ENCODE measurements around the gene MTR. TPM values are rescaled to one million over a fixed set of nuclear protein-coding genes. Genes with fewer than 3 reads are reported as not detected.

The MTR gene
- total RNA-seq, 1 donor from 2014 or later = 28.4 TPM

GRCh38 chr1:236947794-236948193 is 152.7 kb downstream of the MTR start:
- DNase-seq (ENCODE audit: extremely low read depth, low read depth, low spot score) = no peak

- DNase-seq (ENCODE audit: extremely low read depth, low read depth, low spot score) = no peak
Measured at GRCh38 chr1:236948381-236948780, 153.3 kb downstream of the MTR start.

DNA sequence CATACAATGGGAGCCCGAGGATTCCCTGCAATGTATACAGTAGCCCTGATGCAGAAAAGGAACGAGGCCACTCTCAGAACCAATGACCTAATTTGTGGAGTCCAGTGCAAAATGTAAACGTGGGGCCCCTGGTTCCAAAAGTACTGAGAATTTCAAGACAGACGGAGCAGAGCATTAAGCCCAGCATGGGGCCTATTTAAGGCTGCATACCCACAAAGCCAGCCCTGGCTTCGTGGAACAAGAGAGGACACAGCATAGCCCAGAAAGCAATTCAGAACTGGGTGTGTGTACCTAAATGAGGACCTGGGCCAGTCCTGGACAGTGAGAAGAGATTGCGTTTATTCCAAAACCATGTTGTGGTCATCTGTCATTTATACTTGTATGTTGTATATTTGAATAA is 153.9 kb downstream of the MTR start:
- DNase-seq (ENCODE audit: extremely low read depth, low read depth, low spot score) = no peak

DNA sequence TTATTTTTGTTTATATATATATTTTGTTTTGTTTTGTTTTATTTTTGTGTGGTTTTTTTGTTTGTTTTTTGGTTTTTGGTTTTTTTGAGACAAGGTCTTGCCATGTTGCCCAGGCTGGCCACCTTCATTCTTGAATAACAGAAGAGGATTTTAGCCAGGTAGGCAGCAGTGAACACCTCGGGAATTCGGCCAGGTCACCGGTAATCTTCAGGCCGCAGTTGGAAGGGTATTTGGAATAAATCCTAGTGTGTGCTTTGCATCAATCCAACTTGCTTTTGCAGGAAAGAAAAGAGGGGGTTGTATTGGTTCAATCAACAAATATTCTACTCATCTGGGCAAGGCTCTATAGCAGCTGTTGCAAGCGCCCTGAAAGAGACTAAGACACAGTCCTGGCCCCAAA is 155.3 kb downstream of the MTR start:
- DNase-seq (ENCODE audit: extremely low read depth, low read depth, low spot score) = no peak

DNA sequence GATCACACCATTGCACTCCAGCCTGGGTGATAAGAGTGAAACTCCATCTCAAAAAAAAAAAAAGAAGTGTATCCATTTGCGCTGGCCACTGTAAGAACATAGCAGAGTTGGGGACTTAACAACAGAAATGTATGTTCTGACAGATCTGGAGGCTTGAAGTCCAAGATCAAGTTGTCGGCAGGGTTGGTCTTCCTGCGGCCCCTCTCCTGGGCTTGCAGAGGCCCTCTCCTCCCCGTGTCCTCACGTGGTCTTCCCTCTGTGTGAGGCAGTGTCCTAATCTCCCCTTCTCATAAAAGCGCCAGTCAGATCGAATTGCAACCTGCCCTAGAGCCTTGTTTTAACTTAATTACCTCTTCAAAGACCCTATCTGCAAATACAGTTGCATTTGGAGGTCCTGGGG is 156.6 kb downstream of the MTR start:
- no peak for DNase-seq (ENCODE audit: extremely low read depth, low read depth, low spot score)

GRCh38 chr1:236952246-236953003 is 157.3 kb downstream of the MTR start:
- no peak for DNase-seq (ENCODE audit: extremely low read depth, low read depth, low spot score)

DNA sequence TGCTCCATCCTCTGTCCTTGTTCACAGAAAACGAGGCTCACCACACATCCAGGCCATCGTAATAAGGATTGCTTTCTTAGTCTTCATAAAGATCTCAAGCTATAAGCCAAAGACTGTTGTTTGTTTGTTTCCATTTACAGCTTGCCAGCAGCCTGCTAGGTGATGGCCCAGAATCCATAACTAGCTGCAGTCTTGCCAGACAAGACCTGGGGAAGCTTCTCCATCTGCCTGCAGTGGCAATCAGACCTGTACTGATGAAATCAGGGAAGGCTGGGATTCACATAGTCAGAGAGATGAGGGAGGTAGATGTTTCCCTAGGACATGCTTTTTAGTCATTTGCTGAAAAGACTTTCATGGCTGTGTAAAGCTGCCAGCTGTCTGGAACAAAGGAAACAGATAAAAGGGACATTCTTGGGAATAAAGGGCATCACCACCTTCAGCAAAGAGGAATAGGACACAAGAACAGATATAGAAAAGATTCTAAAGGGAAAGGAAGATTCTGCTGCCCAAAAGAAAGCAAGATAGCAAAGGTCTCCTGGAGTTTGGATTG is 158.1 kb downstream of the MTR start:
- no peak for DNase-seq (ENCODE audit: extremely low read depth, low read depth, low spot score)

Other genes with a start within 250 kb of the MTR start
- 27.4 and 27.8 TPM in 2 replicates for gene HEATR1, start 190.8 kb upstream of the MTR start, total RNA-seq
- gene ACTN2, start 108.8 kb upstream of the MTR start, total RNA-seq = not detected in 2 replicates
- not detected in 2 replicates for gene MT1HL1, start 209.1 kb downstream of the MTR start, total RNA-seq
- not detected in 2 replicates for gene RYR2, start 246.9 kb downstream of the MTR start, total RNA-seq